K562 (cell line): ENCODE measurements around the gene KDM2B. TPM values are rescaled to one million over a fixed set of nuclear protein-coding genes. Genes with fewer than 3 reads are reported as not detected.

Source experiments
- HMGN3 ChIP-seq: IDR thresholded peaks from 2 replicates; pipeline ENCODE4 v1.6.1; 2011; ENCODE audit warnings: borderline replicate concordance, low read depth, mild to moderate bottlenecking, mixed read lengths, low read length; ENCODE audit not compliant: insufficient read length; ENCODE audit errors: extremely low read depth
- MAZ ChIP-seq, 2 experiments: fragments of 450-650 bp in 1 of 2; sonication (generic) in 1 of 2; formaldehyde crosslinking; IDR thresholded peaks in 1 of 2; conservative IDR thresholded peaks in 1 of 2; 2 replicates each; pipeline versions ENCODE4 v1.4.0 to v1.5.0; 2020; ENCODE audit warnings: mild to moderate bottlenecking in 1 of 2, missing genetic modification reagents in 1 of 2
- POLR2AphosphoS5 ChIP-seq: IDR thresholded peaks from 2 replicates; pipeline ENCODE4 v1.6.1; 2011; ENCODE audit warnings: mild to moderate bottlenecking, low read depth, low read length, moderate library complexity; ENCODE audit not compliant: control insufficient read depth, insufficient read depth
- REST ChIP-seq, 2 experiments: fragments of 450-650 bp; formaldehyde crosslinking in 1 of 2; IDR thresholded peaks; 2 replicates each; pipeline versions ENCODE4 v1.4.0 to v1.6.1; 2014 to 2020; ENCODE audit warnings: mild to moderate bottlenecking in 2 of 2, borderline replicate concordance in 1 of 2, low read depth in 1 of 2
- SRF ChIP-seq, 2 experiments: fragments of 250-450, 450-650 bp in 1 of 2; sonication (Bioruptor Pico) in 1 of 2; sonication (generic) in 1 of 2; formaldehyde crosslinking; IDR thresholded peaks; 2 replicates each; pipeline versions ENCODE4 v1.5.0 to v1.5.1; 2020 to 2022; ENCODE audit warnings: mild to moderate bottlenecking in 1 of 2, missing genetic modification reagents in 1 of 2
- TAF7 ChIP-seq: fragments of 450-650 bp; IDR thresholded peaks from 2 replicates; pipeline ENCODE4 v1.6.1; 2016; ENCODE audit warnings: missing genetic modification characterization, missing compliant biosample characterization
- ZNF280A ChIP-seq: fragments of 450-650 bp; IDR thresholded peaks from 2 replicates; pipeline ENCODE4 v1.6.1; 2018; ENCODE audit warnings: mild to moderate bottlenecking, low read depth; ENCODE audit not compliant: partially characterized antibody
- polyA plus RNA-seq, 8 experiments: library from polyadenylated mRNA; depleted of rRNA in 4 of 8; stranded (reverse) in 5 of 8; unstranded in 3 of 8; fragments of >200 nt; fragmentation: Nextera tagmentation in 2 of 8; fragmentation: Illumina TruSeq in 1 of 8; extraction: Ambion mirVana in 2 of 8; extraction: Trizol in 1 of 8; gene quantifications; 2 replicates each; pipeline versions ENCODE4 v1.2.1 to v1.2.3, GENCODE V29; 2011 to 2014; ENCODE audit warnings: inconsistent platforms in 1 of 8, missing spikeins in 1 of 8
- total RNA-seq, 7 experiments: library from RNA; depleted of rRNA in 6 of 7; stranded (reverse); fragments of >200 nt in 6 of 7; fragmentation: Illumina TruSeq in 2 of 7; extraction: Trizol in 2 of 7; gene quantifications; 2 replicates each; pipeline versions ENCODE4 v1.2.1 to v1.2.3, GENCODE V29; 2011 to 2021; ENCODE audit warnings: low replicate concordance in 1 of 7

The KDM2B gene
- total and polyA plus RNA-seq, 9 of the 15 experiments (the other 6 are each of a cell fraction or from before 2014, with no cell fraction given) = 7.4 to 50.5 (median 22.5) TPM

- TF ChIP-seq REST (IDR thresholded peaks at IDR 0.05; ENCODE audit: borderline replicate concordance) (no peak), REST (CRISPR knock-in tag; IDR thresholded peaks at IDR 0.05; ENCODE audit: low read depth) (no peak), HMGN3 (no peak), SRF (CRISPR knock-in tag; IDR thresholded peaks at IDR 0.05) (no peak), MAZ (CRISPR knock-in tag; conservative IDR thresholded peaks at IDR 0.05 in 1 of 2, IDR thresholded peaks at IDR 0.05 in 1 of 2) (no peak), POLR2AphosphoS5 (no peak), TAF7 (tag) (no peak), ZNF280A (no peak)
Observed at GRCh38 chr12:121575952-121576625, 4.7 kb downstream of the KDM2B start (continued).
